Activated CD4-positive, CD25-positive, alpha-beta regulatory T cell (primary cell): ENCODE results near the gene PNRC1.
"Not testable (repeated sequence)": the region's sequence is repeated elsewhere in the genome, so short reads cannot be mapped to it uniquely, and the experiment has no call there.

Experiments
- DNase-seq, 4 experiments: peaks; one replicate each; lab custom pipeline; 2025; lab: John Stamatoyannopoulos, UW

PNRC1 gene

DNA sequence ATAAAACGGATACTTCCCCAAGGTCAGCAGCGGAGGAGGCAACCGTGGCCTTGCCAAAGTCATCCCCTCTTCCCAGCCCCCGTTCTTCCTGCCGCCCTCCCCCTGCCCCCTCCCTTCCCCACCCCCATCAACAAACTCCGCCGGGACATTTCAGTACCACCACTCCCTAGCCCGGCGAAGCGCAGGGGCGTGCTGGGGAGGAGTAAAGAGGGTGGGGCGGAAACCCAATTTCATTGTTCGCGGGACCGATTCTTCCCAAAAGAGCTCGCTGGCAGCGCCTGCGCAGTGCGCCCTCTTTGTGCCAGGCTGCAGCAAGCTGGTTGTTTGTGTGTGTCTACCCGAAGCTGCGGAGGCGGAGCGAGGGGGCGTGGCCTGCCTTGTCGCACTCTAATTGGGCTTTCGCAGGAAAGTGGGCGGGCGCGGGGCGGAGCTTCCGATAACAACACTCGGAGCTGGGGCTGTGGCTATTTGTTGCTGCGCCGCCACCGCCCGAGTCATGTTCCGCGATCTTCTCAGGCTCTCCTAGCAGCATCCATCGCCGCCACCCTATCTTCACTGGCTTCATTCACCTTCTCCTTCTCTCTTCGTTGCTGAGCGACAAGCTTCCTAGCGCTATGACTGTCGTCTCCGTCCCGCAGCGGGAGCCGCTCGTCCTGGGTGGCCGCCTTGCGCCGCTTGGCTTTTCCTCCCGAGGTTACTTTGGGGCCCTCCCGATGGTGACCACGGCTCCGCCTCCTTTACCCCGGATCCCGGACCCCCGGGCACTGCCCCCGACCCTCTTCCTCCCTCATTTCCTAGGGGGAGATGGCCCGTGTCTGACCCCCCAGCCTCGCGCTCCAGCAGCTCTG, at the start of gene PNRC1:
TSS of gene PNRC1 (plus strand) at position 471 of the 848 bp plus-strand sequence. CDS start at position 615, 144 bp downstream.
- DNase-seq: peak; percentile 100

DNA sequence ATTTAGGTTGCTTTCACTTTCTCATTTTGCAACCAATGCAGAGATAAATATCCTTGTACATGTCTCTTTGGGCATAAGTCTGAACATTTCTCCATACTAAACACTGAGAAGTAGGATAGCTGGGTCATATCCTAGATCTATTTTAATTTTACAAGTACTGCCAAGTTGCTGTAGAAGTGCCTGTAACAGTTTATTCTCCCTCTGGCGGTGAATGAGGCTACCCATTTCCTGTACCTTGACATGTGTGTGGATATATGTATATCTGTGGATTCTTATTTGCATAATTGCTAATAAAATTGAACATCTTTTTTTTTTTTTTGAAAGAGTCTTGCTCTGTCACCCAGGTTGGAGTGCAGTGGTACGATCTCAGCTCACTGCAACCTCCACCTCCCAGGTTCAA, 48.0 kb upstream of the PNRC1 start:
- no peak for DNase-seq

DNA sequence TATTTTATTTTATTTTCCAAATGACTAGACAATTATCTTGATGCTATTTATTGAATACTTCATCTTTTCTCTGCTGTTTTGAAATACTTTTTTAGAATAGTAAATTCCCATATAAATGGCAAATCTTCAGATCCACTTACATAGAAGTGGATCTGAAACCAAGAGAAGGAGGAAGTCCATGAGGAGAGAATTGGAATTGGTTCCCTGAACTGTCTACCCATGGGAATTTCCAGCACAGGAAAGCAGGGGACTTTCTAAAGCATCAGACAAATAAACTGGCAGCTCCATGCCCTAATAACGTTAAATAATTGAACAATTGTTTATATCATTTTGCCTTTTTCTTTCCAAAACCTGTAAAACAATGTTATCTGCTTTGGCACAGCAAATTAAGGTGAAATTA, 47.1 kb upstream of the PNRC1 start:
- no peak for DNase-seq

GRCh38 chr6:89034116-89034515, 46.4 kb upstream of the PNRC1 start:
- DNase-seq: not testable (repeated sequence)

- no peak for DNase-seq
Observed at GRCh38 chr6:89034586-89035251, 45.8 kb upstream of the PNRC1 start.

DNA sequence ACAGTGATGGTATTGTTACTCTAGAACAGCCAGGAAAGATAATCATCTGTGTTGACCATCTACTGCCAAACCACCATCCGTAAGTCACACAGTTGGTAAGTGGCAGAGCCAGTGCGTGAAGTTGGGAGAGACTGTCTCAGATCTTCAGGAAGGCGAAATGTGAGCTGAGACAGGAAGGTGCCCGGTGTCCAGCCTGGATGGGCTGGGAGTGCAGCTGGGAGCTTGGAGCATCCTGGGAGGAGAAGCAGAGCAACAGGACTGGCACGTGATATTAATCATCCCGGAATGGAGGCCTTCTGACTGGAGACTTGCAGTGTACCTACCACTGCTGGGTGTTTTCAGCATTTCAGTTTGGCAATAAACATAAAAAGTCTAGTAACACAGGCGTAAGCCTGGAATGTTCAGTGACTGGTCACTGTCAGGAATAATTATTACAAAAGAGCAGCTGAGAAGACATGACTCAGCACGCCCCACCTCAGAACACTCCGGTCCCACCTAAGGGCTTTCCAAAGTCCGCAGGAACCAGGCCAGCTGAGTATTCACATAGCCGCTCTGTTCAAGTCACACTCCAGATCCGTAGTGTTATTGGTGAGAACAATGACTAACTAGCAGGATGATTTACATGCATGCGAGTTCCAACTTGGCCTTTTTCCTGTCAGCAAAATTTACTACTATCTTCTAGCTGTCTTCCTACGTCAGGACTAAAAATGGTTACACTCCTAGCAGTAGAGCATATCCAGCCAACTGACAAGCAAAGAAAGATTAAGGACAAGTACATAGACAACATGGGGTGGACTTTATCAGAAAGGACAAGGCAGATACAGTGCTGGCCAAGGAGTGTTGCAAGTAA, 45.1 kb upstream of the PNRC1 start:
- DNase-seq: no peak

- no peak for DNase-seq
Observed at GRCh38 chr6:89037141-89037900, 43.2 kb upstream of the PNRC1 start.

GRCh38 chr6:89037901-89038293, 42.7 kb upstream of the PNRC1 start:
- not testable (repeated sequence) for DNase-seq

GRCh38 chr6:89042664-89043063, 37.9 kb upstream of the PNRC1 start:
- no peak for DNase-seq

- no peak for DNase-seq
Observed at GRCh38 chr6:89044328-89045010, 36.1 kb upstream of the PNRC1 start.

DNA sequence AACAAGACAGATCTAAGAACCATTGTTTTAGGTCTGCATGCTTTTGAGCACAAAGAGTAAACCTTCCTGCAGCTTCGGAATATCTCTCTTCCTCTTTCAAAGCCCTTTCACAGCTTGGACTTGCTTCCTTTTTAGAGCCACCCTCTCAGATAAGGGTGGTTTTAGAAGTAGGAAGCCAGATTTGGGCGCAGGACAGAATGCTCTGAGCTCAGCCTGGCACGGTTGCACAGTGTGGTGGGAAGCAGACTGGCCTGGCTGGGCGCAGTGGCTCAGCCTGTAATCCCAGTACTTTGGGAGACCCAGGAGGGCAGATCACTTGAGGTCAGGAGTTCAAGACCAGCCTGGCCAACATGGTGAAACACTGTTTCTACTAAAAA, 35.6 kb upstream of the PNRC1 start:
- DNase-seq: no peak

- DNase-seq: no peak
Observed at GRCh38 chr6:89045576-89045975, 35.0 kb upstream of the PNRC1 start.

DNA sequence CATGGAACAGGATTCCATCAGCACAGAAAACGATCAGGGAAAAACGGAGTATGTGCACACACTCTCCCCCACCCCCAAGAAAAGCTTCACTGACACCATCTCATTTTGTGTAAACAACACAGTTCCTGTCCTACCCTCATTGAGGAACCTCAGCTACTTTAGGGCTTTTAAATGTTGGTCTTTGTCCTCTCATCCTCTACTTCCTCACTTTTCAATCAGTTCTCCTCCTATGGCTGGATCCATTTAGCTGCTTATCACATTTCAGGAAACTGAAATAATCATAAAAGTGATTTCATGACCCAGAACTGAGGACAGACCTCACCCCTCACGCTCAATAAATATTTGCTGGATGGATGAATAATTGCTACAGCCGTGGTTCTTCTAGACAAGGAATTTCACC, 33.1 kb upstream of the PNRC1 start:
- no peak for DNase-seq

GRCh38 chr6:89048288-89048923, 32.1 kb upstream of the PNRC1 start:
- DNase-seq: no peak

DNA sequence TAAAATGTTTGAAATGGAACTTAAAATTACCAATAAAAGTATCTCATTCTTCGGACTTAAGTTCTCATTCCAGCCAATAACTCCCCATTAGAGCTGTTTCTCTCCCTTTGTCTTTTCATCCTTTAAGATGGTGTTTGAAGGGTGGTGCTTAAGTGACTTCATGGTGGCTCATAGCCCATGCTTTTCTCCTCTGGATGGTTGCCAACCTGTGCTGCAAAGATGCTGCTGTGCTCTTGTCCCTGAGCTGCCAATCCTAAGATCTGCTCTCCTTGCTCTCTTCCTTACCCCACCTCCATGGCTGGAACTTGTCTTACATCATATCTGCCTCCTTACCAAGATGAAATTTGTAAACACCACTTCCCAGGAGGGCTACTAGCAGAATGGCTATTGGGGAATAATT, 31.6 kb upstream of the PNRC1 start:
- DNase-seq: no peak

DNA sequence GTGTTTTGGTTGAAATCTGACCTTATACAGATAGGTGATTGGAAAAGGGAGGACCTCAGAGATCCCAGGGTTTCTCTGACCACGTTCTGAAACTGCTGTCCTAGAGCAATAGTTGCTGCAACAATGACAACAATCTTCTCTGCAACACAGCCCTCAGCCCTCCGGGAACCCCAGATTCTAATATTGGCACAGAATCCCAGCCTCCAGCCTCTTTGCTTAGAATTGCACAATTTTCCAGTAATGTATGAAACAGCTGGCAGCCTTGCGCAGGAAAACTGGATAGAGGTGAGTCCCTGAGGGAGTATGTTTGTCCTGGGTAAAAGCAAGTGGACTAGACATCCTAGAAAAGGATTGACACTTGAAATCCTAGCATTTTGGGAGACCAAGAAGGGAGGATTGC, 30.4 kb upstream of the PNRC1 start:
- DNase-seq: no peak

GRCh38 chr6:89050697-89051096, 29.9 kb upstream of the PNRC1 start:
- no peak for DNase-seq

GRCh38 chr6:89051676-89052075, 28.9 kb upstream of the PNRC1 start:
- DNase-seq: no peak

DNA sequence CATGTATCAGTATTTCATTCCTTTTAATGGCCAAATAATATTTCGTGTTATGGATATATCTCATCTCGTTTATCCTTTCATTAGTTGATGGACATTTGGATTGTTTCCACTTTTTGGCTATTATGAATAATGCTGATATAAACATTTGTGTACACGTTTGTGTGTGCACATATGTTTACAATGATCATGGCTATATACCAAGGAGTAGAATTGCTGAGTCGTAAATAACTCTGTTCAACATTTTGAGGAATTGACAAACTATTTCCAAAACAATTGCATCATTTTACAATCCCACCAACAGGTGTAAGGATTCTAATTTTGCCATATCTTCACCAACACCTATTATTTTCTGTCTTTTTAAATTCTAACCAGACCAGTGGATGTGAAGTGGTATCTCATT, 26.3 kb upstream of the PNRC1 start:
- DNase-seq: no peak

- no peak for DNase-seq
Observed at GRCh38 chr6:89057759-89058158, 22.8 kb upstream of the PNRC1 start.

GRCh38 chr6:89058627-89059026, 21.9 kb upstream of the PNRC1 start:
- DNase-seq: no peak
